Measurements from ENCODE around the gene RELCH. TPM values are rescaled to one million over a fixed set of nuclear protein-coding genes. Genes with fewer than 3 reads are reported as not detected.

Gene RELCH
- total RNA-seq, 1 experiment from 2014 or later = 19.5 TPM

DNA sequence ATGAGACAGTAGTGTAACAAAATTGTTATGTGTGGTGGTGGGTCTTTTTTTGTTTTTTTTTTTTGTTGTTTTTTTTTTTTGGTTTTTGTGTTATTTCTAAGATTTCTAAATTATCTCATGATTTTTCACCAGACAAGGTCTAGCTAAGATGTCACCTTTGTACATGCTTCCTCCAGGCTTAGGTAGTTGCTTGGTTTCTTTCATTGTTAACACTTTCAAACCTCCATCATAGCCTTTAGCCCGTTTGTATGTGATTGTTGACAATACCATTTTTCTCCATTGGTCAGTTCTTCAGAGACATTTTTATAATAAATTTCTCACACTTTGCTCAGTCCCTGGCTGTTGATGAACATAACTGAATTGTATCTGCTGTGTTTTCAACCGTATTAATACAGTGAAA lies 2.2 kb downstream of the RELCH start:
- BruUV-seq (replicated peaks) = no TSS peak
- ChIA-PET POLR2A (no interaction called here), CTCF (no interaction called here)
- H3K27ac ChIP-seq (ENCODE audit: low read length) = no peak overlapping the region
- DNase-seq (ENCODE audit: low read depth, low spot score) (no peak), ATAC-seq (no peak)
- TF ChIP-seq SIN3A (IDR thresholded peaks at IDR 0.05; ENCODE audit: borderline replicate concordance, insufficient read depth, low read depth, low read length) = no peak
- peak overlapping the region; percentile 87 to 92 for H3K4me3 ChIP-seq (ENCODE audit: low read depth in 2 of 2, low read length in 2 of 2)
- no peaks in the 10 kb centered on the region for H3K9me3 ChIP-seq (ENCODE audit: control insufficient read depth, insufficient read depth, low read depth, low read length)
- intact Hi-C loops (cut with micrococcal nuclease; ENCODE audit: unreplicated experiment) (no loop called here), in situ Hi-C loops (cut with HindIII; ENCODE audit: low pct_unique_long_range_greater_than_20kb, low sequenced_read_pairs) (no loop called here)
- peaks cover 8% of the 10 kb centered on the region; the same call in 1 of the 2 replicates for H3K4me1 ChIP-seq (ENCODE audit: control insufficient read depth, insufficient read depth, low read length)
- H3K27me3 ChIP-seq (ENCODE audit: control insufficient read depth, insufficient read depth, low read length) = no peaks in the 10 kb centered on the region
- H3K36me3 ChIP-seq (ENCODE audit: control insufficient read depth, insufficient read depth, low read length) = peaks cover 6% of the 10 kb centered on the region; the same call in 1 of the 2 replicates

DNA sequence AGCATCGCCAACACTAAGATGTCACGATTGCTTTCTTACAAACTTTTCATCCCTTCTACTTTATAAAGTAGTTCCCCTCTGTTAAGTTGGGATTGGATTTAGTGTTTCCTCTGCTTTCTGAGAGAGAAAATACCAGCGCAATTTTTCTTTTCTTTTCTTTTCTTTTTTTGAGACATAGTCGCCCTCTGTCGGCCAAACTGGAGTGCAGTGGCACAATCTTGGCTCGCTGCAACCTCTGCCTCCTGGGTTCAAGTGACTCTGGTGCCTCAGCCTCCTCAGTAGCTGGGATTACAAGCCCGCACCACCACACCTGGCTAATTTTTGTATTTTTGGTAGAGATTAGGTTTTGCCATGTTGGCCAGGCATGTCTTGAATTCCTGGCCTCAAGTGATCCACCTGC lies 9.0 kb downstream of the RELCH start:
- ATAC-seq = no peak
- DNase-seq (ENCODE audit: low read depth, low spot score) = no peak
- H3K4me1 ChIP-seq (ENCODE audit: control insufficient read depth, insufficient read depth, low read length) = no peaks in the 10 kb centered on the region
- in situ Hi-C loops (cut with HindIII; ENCODE audit: low pct_unique_long_range_greater_than_20kb, low sequenced_read_pairs) (no loop called here), intact Hi-C loops (cut with micrococcal nuclease; ENCODE audit: unreplicated experiment) (no loop called here)
- no peaks in the 10 kb centered on the region for H3K9me3 ChIP-seq (ENCODE audit: control insufficient read depth, insufficient read depth, low read depth, low read length)
- H3K27ac ChIP-seq (ENCODE audit: low read length) = no peak overlapping the region
- H3K27me3 ChIP-seq (ENCODE audit: control insufficient read depth, insufficient read depth, low read length) = no peaks in the 10 kb centered on the region
- no peak overlapping the region for H3K4me3 ChIP-seq (ENCODE audit: low read depth in 2 of 2, low read length in 2 of 2)
- no peaks in the 10 kb centered on the region for H3K36me3 ChIP-seq (ENCODE audit: control insufficient read depth, insufficient read depth, low read length)
- POLR2A ChIA-PET = no interaction called here
- CTCF ChIA-PET = no interaction called here
- no TSS peak for BruUV-seq (replicated peaks)
- TF ChIP-seq, protein P1, sequence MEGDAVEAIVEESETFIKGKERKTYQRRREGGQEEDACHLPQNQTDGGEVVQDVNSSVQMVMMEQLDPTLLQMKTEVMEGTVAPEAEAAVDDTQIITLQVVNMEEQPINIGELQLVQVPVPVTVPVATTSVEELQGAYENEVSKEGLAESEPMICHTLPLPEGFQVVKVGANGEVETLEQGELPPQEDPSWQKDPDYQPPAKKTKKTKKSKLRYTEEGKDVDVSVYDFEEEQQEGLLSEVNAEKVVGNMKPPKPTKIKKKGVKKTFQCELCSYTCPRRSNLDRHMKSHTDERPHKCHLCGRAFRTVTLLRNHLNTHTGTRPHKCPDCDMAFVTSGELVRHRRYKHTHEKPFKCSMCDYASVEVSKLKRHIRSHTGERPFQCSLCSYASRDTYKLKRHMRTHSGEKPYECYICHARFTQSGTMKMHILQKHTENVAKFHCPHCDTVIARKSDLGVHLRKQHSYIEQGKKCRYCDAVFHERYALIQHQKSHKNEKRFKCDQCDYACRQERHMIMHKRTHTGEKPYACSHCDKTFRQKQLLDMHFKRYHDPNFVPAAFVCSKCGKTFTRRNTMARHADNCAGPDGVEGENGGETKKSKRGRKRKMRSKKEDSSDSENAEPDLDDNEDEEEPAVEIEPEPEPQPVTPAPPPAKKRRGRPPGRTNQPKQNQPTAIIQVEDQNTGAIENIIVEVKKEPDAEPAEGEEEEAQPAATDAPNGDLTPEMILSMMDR (IDR thresholded peaks at IDR 0.05) = peak; percentile 61
- no peak for TF ChIP-seq SIN3A (IDR thresholded peaks at IDR 0.05; ENCODE audit: borderline replicate concordance, insufficient read depth, low read depth, low read length)
- TF ChIP-seq POLR2AphosphoS5 (IDR thresholded peaks at IDR 0.05; ENCODE audit: low read depth, low read length) = no peak
- TF ChIP-seq, protein P2, sequence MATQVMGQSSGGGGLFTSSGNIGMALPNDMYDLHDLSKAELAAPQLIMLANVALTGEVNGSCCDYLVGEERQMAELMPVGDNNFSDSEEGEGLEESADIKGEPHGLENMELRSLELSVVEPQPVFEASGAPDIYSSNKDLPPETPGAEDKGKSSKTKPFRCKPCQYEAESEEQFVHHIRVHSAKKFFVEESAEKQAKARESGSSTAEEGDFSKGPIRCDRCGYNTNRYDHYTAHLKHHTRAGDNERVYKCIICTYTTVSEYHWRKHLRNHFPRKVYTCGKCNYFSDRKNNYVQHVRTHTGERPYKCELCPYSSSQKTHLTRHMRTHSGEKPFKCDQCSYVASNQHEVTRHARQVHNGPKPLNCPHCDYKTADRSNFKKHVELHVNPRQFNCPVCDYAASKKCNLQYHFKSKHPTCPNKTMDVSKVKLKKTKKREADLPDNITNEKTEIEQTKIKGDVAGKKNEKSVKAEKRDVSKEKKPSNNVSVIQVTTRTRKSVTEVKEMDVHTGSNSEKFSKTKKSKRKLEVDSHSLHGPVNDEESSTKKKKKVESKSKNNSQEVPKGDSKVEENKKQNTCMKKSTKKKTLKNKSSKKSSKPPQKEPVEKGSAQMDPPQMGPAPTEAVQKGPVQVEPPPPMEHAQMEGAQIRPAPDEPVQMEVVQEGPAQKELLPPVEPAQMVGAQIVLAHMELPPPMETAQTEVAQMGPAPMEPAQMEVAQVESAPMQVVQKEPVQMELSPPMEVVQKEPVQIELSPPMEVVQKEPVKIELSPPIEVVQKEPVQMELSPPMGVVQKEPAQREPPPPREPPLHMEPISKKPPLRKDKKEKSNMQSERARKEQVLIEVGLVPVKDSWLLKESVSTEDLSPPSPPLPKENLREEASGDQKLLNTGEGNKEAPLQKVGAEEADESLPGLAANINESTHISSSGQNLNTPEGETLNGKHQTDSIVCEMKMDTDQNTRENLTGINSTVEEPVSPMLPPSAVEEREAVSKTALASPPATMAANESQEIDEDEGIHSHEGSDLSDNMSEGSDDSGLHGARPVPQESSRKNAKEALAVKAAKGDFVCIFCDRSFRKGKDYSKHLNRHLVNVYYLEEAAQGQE (IDR thresholded peaks at IDR 0.05; ENCODE audit: insufficient read depth in 1 of 2, low read depth in 2 of 2, low read length in 1 of 2) = no peak
- TF ChIP-seq TCF7L2 (IDR thresholded peaks at IDR 0.05; ENCODE audit: low read depth, low read length) = no peak

DNA sequence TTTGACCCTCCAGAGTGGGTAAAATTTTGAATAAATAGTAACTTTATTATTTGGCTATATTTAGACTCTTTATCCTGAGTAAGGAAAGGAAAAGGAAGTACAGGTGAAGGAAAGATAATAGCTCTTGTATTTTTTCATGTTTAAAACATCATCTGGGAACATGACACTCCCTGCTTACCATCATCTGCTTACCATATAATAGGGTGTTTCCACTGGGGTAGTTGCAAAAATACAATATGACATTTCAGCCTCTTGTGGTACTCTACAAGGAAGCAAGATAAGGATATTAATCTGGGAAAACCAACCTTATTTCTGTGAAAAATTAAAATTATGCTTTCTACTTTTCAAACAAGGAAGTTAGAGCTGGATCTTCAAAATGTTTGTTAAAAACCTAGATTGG lies 9.9 kb downstream of the RELCH start:
- H3K27me3 ChIP-seq (ENCODE audit: control insufficient read depth, insufficient read depth, low read length) = no peaks in the 10 kb centered on the region
- H3K4me3 ChIP-seq (ENCODE audit: low read depth in 2 of 2, low read length in 2 of 2) = no peak overlapping the region
- ChIA-PET POLR2A (no interaction called here), CTCF (no interaction called here)
- TF ChIP-seq, protein P2 (IDR thresholded peaks at IDR 0.05; ENCODE audit: insufficient read depth in 1 of 2, low read depth in 2 of 2, low read length in 1 of 2) = no peak
- TF ChIP-seq POLR2AphosphoS5 (IDR thresholded peaks at IDR 0.05; ENCODE audit: low read depth, low read length) = no peak
- TF ChIP-seq SIN3A (IDR thresholded peaks at IDR 0.05; ENCODE audit: borderline replicate concordance, insufficient read depth, low read depth, low read length) = no peak
- TF ChIP-seq, protein P1 (IDR thresholded peaks at IDR 0.05) = no peak
- TF ChIP-seq TCF7L2 (IDR thresholded peaks at IDR 0.05; ENCODE audit: low read depth, low read length) = no peak
- no peaks in the 10 kb centered on the region for H3K9me3 ChIP-seq (ENCODE audit: control insufficient read depth, insufficient read depth, low read depth, low read length)
- no peak for ATAC-seq
- H3K27ac ChIP-seq (ENCODE audit: low read length) = no peak overlapping the region
- H3K36me3 ChIP-seq (ENCODE audit: control insufficient read depth, insufficient read depth, low read length) = no peaks in the 10 kb centered on the region
- in situ Hi-C loops (cut with HindIII; ENCODE audit: low pct_unique_long_range_greater_than_20kb, low sequenced_read_pairs) = no loop called here
- intact Hi-C loops (cut with micrococcal nuclease; ENCODE audit: unreplicated experiment) = no loop called here
- BruUV-seq (replicated peaks) = no TSS peak
- no peak for DNase-seq (ENCODE audit: low read depth, low spot score)
- H3K4me1 ChIP-seq (ENCODE audit: control insufficient read depth, insufficient read depth, low read length) = no peaks in the 10 kb centered on the region

Data from Panc1 (cell line).